ENCODE measurements around the gene HYKK. TPM values are rescaled to one million over a fixed set of nuclear protein-coding genes. Genes with fewer than 3 reads are reported as not detected.

The HYKK gene
- total and polyA plus RNA-seq, 10 of the 15 experiments (the other 5 are each of a cell fraction or from before 2014, with no cell fraction given), result 0.15 to 0.98 (median 0.49) TPM

DNA sequence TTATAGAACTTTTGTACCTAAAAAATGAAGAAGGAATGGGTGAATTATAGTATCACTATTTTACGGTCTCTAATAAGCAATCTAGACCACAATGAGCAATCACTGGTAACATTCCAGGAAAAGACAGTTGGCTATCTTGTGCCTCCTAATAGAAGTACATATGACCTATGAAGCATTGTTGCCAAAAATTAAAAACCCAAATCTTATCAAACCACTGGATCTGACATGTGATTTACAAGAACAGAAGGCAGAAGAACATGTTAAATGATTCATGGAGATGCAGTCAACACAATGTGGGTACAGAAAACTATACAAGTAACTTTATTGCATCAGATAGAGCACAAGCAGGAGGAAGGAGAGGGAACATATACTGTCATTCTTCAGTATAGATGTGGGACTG, 14.5 kb upstream of the HYKK start:
- FAIRE-seq, result no peak
- POLR2A ChIA-PET, result no interaction called here
- BruUV-seq (replicated peaks), result no TSS peak

More for the DNA sequence above, 14.5 kb upstream of the HYKK start:
- no peaks in the 10 kb centered on the region for H3K4me1 ChIP-seq (ENCODE audit: control insufficient read depth, insufficient read depth, low read length)
- no peaks in the 10 kb centered on the region for H3K27me3 ChIP-seq (replicated peaks in 1 of 2; ENCODE audit: control insufficient read depth in 2 of 2, insufficient read depth in 2 of 2, low read length in 1 of 2)
- no peak overlapping the region for H3K9ac ChIP-seq (ENCODE audit: control insufficient read depth, insufficient read depth, low read length)
- no peak overlapping the region for H3K27ac ChIP-seq (ENCODE audit: control insufficient read depth, insufficient read depth)
- no peaks in the 10 kb centered on the region for H4K20me1 ChIP-seq (ENCODE audit: control insufficient read depth, insufficient read depth)
- TF ChIP-seq, protein P1, sequence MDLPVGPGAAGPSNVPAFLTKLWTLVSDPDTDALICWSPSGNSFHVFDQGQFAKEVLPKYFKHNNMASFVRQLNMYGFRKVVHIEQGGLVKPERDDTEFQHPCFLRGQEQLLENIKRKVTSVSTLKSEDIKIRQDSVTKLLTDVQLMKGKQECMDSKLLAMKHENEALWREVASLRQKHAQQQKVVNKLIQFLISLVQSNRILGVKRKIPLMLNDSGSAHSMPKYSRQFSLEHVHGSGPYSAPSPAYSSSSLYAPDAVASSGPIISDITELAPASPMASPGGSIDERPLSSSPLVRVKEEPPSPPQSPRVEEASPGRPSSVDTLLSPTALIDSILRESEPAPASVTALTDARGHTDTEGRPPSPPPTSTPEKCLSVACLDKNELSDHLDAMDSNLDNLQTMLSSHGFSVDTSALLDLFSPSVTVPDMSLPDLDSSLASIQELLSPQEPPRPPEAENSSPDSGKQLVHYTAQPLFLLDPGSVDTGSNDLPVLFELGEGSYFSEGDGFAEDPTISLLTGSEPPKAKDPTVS (IDR thresholded peaks at IDR 0.05; ENCODE audit: low read depth, low read length), result no peak
- TF ChIP-seq NFXL1 (IDR thresholded peaks at IDR 0.05; ENCODE audit: borderline replicate concordance) (no peak), NR2C1 (IDR thresholded peaks at IDR 0.05) (no peak), CBX3 (IDR thresholded peaks at IDR 0.05; ENCODE audit: borderline replicate concordance, low read depth) (no peak)
- TF ChIP-seq, protein P2, sequence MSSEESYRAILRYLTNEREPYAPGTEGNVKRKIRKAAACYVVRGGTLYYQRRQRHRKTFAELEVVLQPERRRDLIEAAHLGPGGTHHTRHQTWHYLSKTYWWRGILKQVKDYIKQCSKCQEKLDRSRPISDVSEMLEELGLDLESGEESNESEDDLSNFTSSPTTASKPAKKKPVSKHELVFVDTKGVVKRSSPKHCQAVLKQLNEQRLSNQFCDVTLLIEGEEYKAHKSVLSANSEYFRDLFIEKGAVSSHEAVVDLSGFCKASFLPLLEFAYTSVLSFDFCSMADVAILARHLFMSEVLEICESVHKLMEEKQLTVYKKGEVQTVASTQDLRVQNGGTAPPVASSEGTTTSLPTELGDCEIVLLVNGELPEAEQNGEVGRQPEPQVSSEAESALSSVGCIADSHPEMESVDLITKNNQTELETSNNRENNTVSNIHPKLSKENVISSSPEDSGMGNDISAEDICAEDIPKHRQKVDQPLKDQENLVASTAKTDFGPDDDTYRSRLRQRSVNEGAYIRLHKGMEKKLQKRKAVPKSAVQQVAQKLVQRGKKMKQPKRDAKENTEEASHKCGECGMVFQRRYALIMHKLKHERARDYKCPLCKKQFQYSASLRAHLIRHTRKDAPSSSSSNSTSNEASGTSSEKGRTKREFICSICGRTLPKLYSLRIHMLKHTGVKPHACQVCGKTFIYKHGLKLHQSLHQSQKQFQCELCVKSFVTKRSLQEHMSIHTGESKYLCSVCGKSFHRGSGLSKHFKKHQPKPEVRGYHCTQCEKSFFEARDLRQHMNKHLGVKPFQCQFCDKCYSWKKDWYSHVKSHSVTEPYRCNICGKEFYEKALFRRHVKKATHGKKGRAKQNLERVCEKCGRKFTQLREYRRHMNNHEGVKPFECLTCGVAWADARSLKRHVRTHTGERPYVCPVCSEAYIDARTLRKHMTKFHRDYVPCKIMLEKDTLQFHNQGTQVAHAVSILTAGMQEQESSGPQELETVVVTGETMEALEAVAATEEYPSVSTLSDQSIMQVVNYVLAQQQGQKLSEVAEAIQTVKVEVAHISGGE (CRISPR knock-in tag; IDR thresholded peaks at IDR 0.05), result no peak
- TF ChIP-seq, protein P3, sequence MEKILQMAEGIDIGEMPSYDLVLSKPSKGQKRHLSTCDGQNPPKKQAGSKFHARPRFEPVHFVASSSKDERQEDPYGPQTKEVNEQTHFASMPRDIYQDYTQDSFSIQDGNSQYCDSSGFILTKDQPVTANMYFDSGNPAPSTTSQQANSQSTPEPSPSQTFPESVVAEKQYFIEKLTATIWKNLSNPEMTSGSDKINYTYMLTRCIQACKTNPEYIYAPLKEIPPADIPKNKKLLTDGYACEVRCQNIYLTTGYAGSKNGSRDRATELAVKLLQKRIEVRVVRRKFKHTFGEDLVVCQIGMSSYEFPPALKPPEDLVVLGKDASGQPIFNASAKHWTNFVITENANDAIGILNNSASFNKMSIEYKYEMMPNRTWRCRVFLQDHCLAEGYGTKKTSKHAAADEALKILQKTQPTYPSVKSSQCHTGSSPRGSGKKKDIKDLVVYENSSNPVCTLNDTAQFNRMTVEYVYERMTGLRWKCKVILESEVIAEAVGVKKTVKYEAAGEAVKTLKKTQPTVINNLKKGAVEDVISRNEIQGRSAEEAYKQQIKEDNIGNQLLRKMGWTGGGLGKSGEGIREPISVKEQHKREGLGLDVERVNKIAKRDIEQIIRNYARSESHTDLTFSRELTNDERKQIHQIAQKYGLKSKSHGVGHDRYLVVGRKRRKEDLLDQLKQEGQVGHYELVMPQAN (conservative IDR thresholded peaks at IDR 0.05), result no peak
- TF ChIP-seq, protein P4, sequence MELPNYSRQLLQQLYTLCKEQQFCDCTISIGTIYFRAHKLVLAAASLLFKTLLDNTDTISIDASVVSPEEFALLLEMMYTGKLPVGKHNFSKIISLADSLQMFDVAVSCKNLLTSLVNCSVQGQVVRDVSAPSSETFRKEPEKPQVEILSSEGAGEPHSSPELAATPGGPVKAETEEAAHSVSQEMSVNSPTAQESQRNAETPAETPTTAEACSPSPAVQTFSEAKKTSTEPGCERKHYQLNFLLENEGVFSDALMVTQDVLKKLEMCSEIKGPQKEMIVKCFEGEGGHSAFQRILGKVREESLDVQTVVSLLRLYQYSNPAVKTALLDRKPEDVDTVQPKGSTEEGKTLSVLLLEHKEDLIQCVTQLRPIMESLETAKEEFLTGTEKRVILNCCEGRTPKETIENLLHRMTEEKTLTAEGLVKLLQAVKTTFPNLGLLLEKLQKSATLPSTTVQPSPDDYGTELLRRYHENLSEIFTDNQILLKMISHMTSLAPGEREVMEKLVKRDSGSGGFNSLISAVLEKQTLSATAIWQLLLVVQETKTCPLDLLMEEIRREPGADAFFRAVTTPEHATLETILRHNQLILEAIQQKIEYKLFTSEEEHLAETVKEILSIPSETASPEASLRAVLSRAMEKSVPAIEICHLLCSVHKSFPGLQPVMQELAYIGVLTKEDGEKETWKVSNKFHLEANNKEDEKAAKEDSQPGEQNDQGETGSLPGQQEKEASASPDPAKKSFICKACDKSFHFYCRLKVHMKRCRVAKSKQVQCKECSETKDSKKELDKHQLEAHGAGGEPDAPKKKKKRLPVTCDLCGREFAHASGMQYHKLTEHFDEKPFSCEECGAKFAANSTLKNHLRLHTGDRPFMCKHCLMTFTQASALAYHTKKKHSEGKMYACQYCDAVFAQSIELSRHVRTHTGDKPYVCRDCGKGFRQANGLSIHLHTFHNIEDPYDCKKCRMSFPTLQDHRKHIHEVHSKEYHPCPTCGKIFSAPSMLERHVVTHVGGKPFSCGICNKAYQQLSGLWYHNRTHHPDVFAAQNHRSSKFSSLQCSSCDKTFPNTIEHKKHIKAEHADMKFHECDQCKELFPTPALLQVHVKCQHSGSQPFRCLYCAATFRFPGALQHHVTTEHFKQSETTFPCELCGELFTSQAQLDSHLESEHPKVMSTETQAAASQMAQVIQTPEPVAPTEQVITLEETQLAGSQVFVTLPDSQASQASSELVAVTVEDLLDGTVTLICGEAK (IDR thresholded peaks at IDR 0.05; ENCODE audit: borderline replicate concordance), result no peak
- no peak overlapping the region for H2AFZ ChIP-seq (ENCODE audit: control insufficient read depth, low read depth, low read length)
- H3K79me2 ChIP-seq (ENCODE audit: control insufficient read depth, insufficient read depth, low read length), result no peaks in the 10 kb centered on the region
- SMC1A ChIA-PET (ENCODE audit: uncharacterized antibody, unreplicated experiment), result no interaction called here
- ATAC-seq, result no peak
- RAD21 ChIA-PET (ENCODE audit: unreplicated experiment), result no interaction called here
- H3K9me3 ChIP-seq (replicated peaks; ENCODE audit: control insufficient read depth, insufficient read depth, low read length), result no peaks in the 10 kb centered on the region
- intact Hi-C loops (cut with micrococcal nuclease; ENCODE audit: unreplicated experiment) (no loop called here), in situ Hi-C loops (cut with MboI) (no loop called here)
- H3K4me3 ChIP-seq, result no peak overlapping the region
- H3K36me3 ChIP-seq (ENCODE audit: control insufficient read depth in 2 of 2, insufficient read depth in 2 of 2, low read length in 1 of 2), result peaks cover 3 to 34% of the 10 kb centered on the region in 2 experiments
- CTCF ChIA-PET, result no interaction called here
- DNase-seq (ENCODE audit: low read depth, low spot score), result no peak
- H3K4me2 ChIP-seq (ENCODE audit: control insufficient read depth, insufficient read depth), result no peak overlapping the region
- 93% methylated on average over 1 of the region's 1 CpG for WGBS (ENCODE audit: insufficient coverage, insufficient replicate concordance, low lambda C conversion rate, missing lambda C conversion rate)

Measured in GM12878 (cell line).